D721Med (cell line): ENCODE data around the gene CLMN.

ENCODE experiments used
- DNase-seq: peaks from one replicate; pipeline ENCODE4 v3.0.0; 2011; ENCODE audit warnings: low spot score; ENCODE audit not compliant: insufficient read length
- FAIRE-seq: peaks from 2 replicates; lab custom pipeline; 2011; peaks lifted over from hg19 to GRCh38; lab: Jason Lieb, UNC
- TF ChIP-seq, protein P1 (sequence below): IDR thresholded peaks from 2 replicates; pipeline ENCODE4 v1.5.1; 2012; ENCODE audit warnings: mild to moderate bottlenecking, control low read depth; ENCODE audit not compliant: insufficient read depth; ENCODE audit errors: missing control alignments

Gene CLMN

GRCh38 chr14:95330591-95331370, 11.1 kb upstream of the CLMN start:
- no peak for DNase-seq
- no peak for FAIRE-seq
- TF ChIP-seq, protein P1, sequence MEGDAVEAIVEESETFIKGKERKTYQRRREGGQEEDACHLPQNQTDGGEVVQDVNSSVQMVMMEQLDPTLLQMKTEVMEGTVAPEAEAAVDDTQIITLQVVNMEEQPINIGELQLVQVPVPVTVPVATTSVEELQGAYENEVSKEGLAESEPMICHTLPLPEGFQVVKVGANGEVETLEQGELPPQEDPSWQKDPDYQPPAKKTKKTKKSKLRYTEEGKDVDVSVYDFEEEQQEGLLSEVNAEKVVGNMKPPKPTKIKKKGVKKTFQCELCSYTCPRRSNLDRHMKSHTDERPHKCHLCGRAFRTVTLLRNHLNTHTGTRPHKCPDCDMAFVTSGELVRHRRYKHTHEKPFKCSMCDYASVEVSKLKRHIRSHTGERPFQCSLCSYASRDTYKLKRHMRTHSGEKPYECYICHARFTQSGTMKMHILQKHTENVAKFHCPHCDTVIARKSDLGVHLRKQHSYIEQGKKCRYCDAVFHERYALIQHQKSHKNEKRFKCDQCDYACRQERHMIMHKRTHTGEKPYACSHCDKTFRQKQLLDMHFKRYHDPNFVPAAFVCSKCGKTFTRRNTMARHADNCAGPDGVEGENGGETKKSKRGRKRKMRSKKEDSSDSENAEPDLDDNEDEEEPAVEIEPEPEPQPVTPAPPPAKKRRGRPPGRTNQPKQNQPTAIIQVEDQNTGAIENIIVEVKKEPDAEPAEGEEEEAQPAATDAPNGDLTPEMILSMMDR = no peak

DNA sequence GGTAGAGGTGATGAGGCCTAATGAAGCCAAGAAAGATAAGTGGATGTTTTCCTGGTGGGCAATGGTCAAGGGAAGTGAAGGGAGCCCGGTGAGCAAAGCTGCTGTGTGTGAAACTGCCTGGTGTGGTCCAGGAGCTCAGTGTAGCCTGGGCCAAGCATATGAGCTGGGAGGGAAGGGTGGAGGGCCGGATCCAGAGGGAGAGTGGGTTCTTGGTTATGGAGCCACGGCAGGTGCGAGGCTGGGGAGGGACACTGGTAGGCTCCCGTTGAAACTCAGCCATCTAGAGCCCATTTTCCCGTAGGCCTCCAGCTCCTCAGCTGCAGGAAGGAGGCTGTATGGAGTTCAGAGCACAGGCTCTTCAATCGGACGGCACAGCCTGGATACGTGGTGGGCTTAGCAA, 10.2 kb upstream of the CLMN start:
- DNase-seq (no peak), FAIRE-seq (no peak)
- TF ChIP-seq, protein P1 = no peak

- peak; percentile 70 for FAIRE-seq
- TF ChIP-seq, protein P1 = no peak
- no peak for DNase-seq
Observed at GRCh38 chr14:95328729-95329503, 9.2 kb upstream of the CLMN start.

DNA sequence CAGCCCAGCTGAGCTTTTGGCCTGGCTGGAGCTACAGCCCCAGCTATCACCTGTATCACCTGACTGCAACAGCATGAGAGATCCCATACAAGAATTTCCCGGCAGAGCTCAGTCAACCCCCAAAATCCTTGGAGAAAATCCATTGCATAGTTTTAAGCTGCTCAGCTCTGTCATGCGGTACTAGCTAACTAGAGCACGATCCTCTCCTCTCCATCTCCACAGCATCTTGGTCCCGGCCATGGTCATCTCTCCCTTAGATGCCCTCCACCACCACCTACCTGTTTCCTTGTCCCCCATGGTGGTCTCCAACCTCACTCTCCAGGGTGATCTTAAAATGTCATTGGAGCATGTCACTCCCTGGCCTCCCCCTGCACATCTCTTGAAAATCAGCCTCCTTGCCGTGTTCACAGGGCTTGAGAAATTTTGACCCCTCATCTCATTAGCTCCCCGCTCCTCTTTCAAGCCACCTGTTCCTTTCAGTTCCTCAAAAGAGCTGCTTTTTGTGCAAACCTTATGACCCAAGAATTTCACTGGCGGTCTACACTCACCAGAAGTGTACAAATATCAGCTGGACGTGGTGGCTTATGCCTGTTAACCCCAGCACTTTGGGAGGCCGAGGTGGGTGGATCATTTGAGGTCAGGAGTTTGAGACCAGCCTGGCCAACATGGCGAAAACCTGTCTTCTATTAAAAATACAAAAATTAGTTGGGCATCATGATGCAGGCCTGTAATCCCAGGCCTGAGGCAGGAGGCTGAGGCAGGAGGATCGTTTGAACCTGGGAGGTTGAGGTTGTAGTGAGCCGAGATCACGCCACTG, 8.1 kb upstream of the CLMN start:
- TF ChIP-seq, protein P1 = no peak
- no peak for FAIRE-seq
- DNase-seq = no peak

GRCh38 chr14:95326987-95327386, 7.3 kb upstream of the CLMN start:
- no peak for FAIRE-seq
- TF ChIP-seq, protein P1 = no peak
- no peak for DNase-seq

DNA sequence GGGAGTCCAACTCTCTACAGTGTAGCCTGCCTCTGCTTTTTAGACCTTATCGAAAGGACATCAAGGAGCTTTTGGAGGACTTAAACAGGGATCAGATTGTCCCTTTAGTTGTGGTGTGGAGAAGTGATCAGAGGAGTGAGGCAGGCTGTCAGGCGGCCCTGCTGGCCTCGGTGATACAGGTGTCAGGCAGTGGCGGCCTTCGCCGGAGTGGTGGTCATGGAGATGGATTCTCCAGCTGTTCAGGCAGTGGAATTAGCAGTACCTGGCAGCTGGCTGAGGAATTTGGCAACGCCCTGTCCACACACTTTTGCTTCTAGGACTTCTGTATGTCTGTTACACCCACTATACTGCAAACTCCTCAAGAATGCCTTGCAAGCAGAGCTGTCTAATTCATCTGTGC, 4.2 kb upstream of the CLMN start:
- TF ChIP-seq, protein P1 = no peak
- FAIRE-seq (no peak), DNase-seq (no peak)
